GM18873 (cell line): ENCODE measurements around the gene PEAK1.
"Not testable (repeated sequence)": the region's sequence is repeated elsewhere in the genome, so short reads cannot be mapped to it uniquely, and the experiment has no call there.

Source experiments
- ATAC-seq: cut with Tn5 transposase; IDR thresholded peaks from one replicate; pipeline ENCODE4 v1.9.1; 2021; ENCODE audit warnings: mild to moderate bottlenecking, moderate library complexity, moderate number of reproducible peaks; ENCODE audit not compliant: unreplicated experiment, low FRiP score

PEAK1 gene

GRCh38 chr15:77426871-77427270 is 7.0 kb upstream of the PEAK1 start:
- no peak for ATAC-seq

- no peak for ATAC-seq
Observed at GRCh38 chr15:77426377-77426776, 6.5 kb upstream of the PEAK1 start.

- no peak for ATAC-seq
Observed at GRCh38 chr15:77425104-77425503, 5.2 kb upstream of the PEAK1 start.

- ATAC-seq: no peak
Observed at GRCh38 chr15:77421370-77421700, 1.4 kb upstream of the PEAK1 start.

GRCh38 chr15:77420610-77421369 is 886 bp upstream of the PEAK1 start, which contains the start of gene HMG20A:
Gene HMG20A (plus strand): TSS chr15:77420888. CDS start chr15:77458408, 37,520 bp downstream.
- ATAC-seq: peak; percentile 43

- ATAC-seq: peak; percentile 6
Observed at GRCh38 chr15:77418966-77419835, 703 bp downstream of the PEAK1 start.

GRCh38 chr15:77418391-77418965 is 1.4 kb downstream of the PEAK1 start:
- no peak for ATAC-seq

GRCh38 chr15:77417602-77418001 is 2.3 kb downstream of the PEAK1 start:
- ATAC-seq: no peak

- no peak for ATAC-seq
Observed at GRCh38 chr15:77416954-77417353, 3.0 kb downstream of the PEAK1 start.

- no peak for ATAC-seq
Observed at GRCh38 chr15:77416148-77416455, 3.8 kb downstream of the PEAK1 start.

- no peak for ATAC-seq
Observed at GRCh38 chr15:77415450-77416147, 4.3 kb downstream of the PEAK1 start.

- no peak for ATAC-seq
Observed at GRCh38 chr15:77414789-77415442, 5.0 kb downstream of the PEAK1 start.

GRCh38 chr15:77413699-77414349 is 6.1 kb downstream of the PEAK1 start:
- ATAC-seq: no peak

- ATAC-seq: no peak
Observed at GRCh38 chr15:77412972-77413698, 6.8 kb downstream of the PEAK1 start.

GRCh38 chr15:77411619-77411976 is 8.3 kb downstream of the PEAK1 start:
- ATAC-seq: no peak

GRCh38 chr15:77410701-77411618 is 8.9 kb downstream of the PEAK1 start:
- ATAC-seq: no peak

GRCh38 chr15:77410157-77410500 is 9.8 kb downstream of the PEAK1 start:
- not testable (repeated sequence) for ATAC-seq
